K562 (cell line): ENCODE data around the gene UBE2E3. TPM values are rescaled to one million over a fixed set of nuclear protein-coding genes. Genes with fewer than 3 reads are reported as not detected.

ENCODE experiments used
- ATAC-seq: fragments of 200-7000 bp; cut with Tn5 transposase; 3 replicates; pipeline ENCODE4 v1.9.1; 2020; ENCODE audit warnings: moderate library complexity
- Bru-seq: library from RNA; stranded (reverse); fragments of 400-500 nt; gene quantifications from one replicate; lab custom pipeline; 2021; lab: Mats Ljungman, UMichigan
- BruChase-seq, 2 experiments: library from RNA; stranded (reverse); fragments of 400-500 nt; gene quantifications; one replicate each; lab custom pipeline; 2021; lab: Mats Ljungman, UMichigan
- BruUV-seq: library from RNA; stranded (reverse); fragments of 400-500 nt; replicated peaks from 2 replicates; lab custom pipeline; 2021; lab: Mats Ljungman, UMichigan
- CTCF ChIA-PET: fragments of 300-600 bp; formaldehyde crosslinking; extraction: SDS; loops from one replicate; lab custom pipeline; 2021; ENCODE audit warnings: low intra/inter-chr PET ratio; lab: Yijun Ruan, JAX
- POLR2A ChIA-PET: fragments of 300-600, 350-650 bp; sonication (Branson Sonifier 250); formaldehyde crosslinking; extraction: SDS; loops from one replicate; lab custom pipeline; 2021; ENCODE audit warnings: antibody characterized with exemption, inconsistent platforms; lab: Yijun Ruan, JAX
- DNase-seq, 4 experiments: peaks; one replicate each; pipeline versions ENCODE4 v3.0.0 to v3.0.0-alpha.2; 2011 to 2018; ENCODE audit warnings: low spot score in 3 of 4, mixed read lengths in 3 of 4; ENCODE audit errors: extremely low read depth in 1 of 4
- FAIRE-seq: peaks from 2 replicates; lab custom pipeline; 2011; peaks lifted over from hg19 to GRCh38; lab: Jason Lieb, UNC
- H2AFZ ChIP-seq: 2 replicates; pipeline ENCODE4 v1.6.0; 2011; ENCODE audit warnings: low read depth, low read length, control low read depth, inconsistent platforms
- H3K27ac ChIP-seq: fragments of 200-600 bp; 3 replicates; pipeline ENCODE4 v1.8.0; 2011; ENCODE audit warnings: low read depth, mild to moderate bottlenecking, control low read depth, inconsistent platforms, low read length, moderate library complexity, mixed read lengths; ENCODE audit errors: extremely low read depth
- H3K27me3 ChIP-seq, 2 experiments: fragments of 300-600 bp in 1 of 2; 2 replicates in 1 of 2; 3 replicates in 1 of 2; pipeline versions ENCODE4 v1.6.0 to v1.8.0; 2011; ENCODE audit warnings: inconsistent platforms in 2 of 2, low read length in 2 of 2, mild to moderate bottlenecking in 1 of 2, mixed read lengths in 1 of 2, moderate library complexity in 1 of 2; ENCODE audit not compliant: control insufficient read depth in 2 of 2, insufficient read depth in 2 of 2
- H3K36me3 ChIP-seq: fragments of 300-600 bp; 3 replicates; pipeline ENCODE4 v1.8.0; 2011; ENCODE audit warnings: mild to moderate bottlenecking, low read length, inconsistent platforms; ENCODE audit not compliant: control insufficient read depth, insufficient read depth
- H3K4me1 ChIP-seq, 2 experiments: fragments of 200-600 bp in 1 of 2; replicated peaks in 1 of 2; 2 replicates in 1 of 2; 3 replicates in 1 of 2; pipeline versions ENCODE4 v1.5.1 to v1.8.0; 2011; ENCODE audit warnings: inconsistent platforms in 2 of 2, low read length in 2 of 2, mild to moderate bottlenecking in 1 of 2, mixed read lengths in 1 of 2, moderate library complexity in 1 of 2; ENCODE audit not compliant: control insufficient read depth in 2 of 2, insufficient read depth in 2 of 2
- H3K4me2 ChIP-seq: 2 replicates; pipeline ENCODE4 v1.6.1; 2011; ENCODE audit warnings: low read length, control low read depth, inconsistent platforms, mixed read lengths; ENCODE audit not compliant: insufficient read depth
- H3K4me3 ChIP-seq: fragments of 200-600 bp; sonication (generic), shearing (Covaris generic); 2 replicates; pipeline ENCODE4 v1.5.1; 2016; ENCODE audit warnings: control low read depth, inconsistent platforms
- H3K79me2 ChIP-seq: fragments of 200-600 bp; 3 replicates; pipeline ENCODE4 v1.8.0; 2011; ENCODE audit warnings: low read length, inconsistent platforms; ENCODE audit not compliant: control insufficient read depth, insufficient read depth
- H3K9ac ChIP-seq, 2 experiments: 2 replicates each; pipeline versions ENCODE4 v1.6.0 to v1.6.1; 2011; ENCODE audit warnings: low read depth in 2 of 2, low read length in 2 of 2, control low read depth in 1 of 2, inconsistent platforms in 1 of 2, mild to moderate bottlenecking in 1 of 2, mixed read lengths in 1 of 2; ENCODE audit not compliant: insufficient read depth in 1 of 2
- H3K9me1 ChIP-seq: one replicate; pipeline ENCODE4 v1.6.0; 2011; ENCODE audit warnings: inconsistent platforms, mild to moderate bottlenecking, low read length, moderate library complexity; ENCODE audit not compliant: control insufficient read depth, insufficient read depth
- H3K9me3 ChIP-seq: replicated peaks from 2 replicates; pipeline ENCODE4 v1.5.1; 2011; ENCODE audit warnings: low read depth, low read length, inconsistent platforms; ENCODE audit not compliant: control insufficient read depth, insufficient read depth
- H4K20me1 ChIP-seq: replicated peaks from 2 replicates; pipeline ENCODE4 v1.6.1; 2011; ENCODE audit warnings: low read length, inconsistent platforms, mixed read lengths; ENCODE audit not compliant: control insufficient read depth, insufficient read depth
- ARID4B ChIP-seq: sonication (generic); formaldehyde crosslinking; IDR thresholded peaks from 2 replicates; pipeline ENCODE4 v1.8.0; 2022; ENCODE audit warnings: mild to moderate bottlenecking, missing genetic modification reagents
- DNMT1 ChIP-seq: fragments of 450-650 bp; IDR thresholded peaks from 2 replicates; pipeline ENCODE4 v1.6.1; 2016; ENCODE audit warnings: antibody characterized with exemption, mild to moderate bottlenecking
- ETS2 ChIP-seq: IDR thresholded peaks from 2 replicates; pipeline ENCODE4 v1.6.1; 2016; ENCODE audit warnings: borderline replicate concordance, missing genetic modification characterization, mild to moderate bottlenecking, moderate library complexity, missing compliant biosample characterization; ENCODE audit not compliant: poor library complexity, severe bottlenecking
- FIP1L1 ChIP-seq: fragments of 200-400 bp; formaldehyde crosslinking; IDR thresholded peaks from 2 replicates; pipeline ENCODE4 v1.6.1; 2018; ENCODE audit warnings: mild to moderate bottlenecking, low read depth, low read length; ENCODE audit not compliant: poor library complexity, severe bottlenecking
- FOXJ3 ChIP-seq: sonication (generic); formaldehyde crosslinking; IDR thresholded peaks from 2 replicates; pipeline ENCODE4 v1.4.0; 2020; ENCODE audit warnings: mild to moderate bottlenecking, missing genetic modification reagents
- RBM15 ChIP-seq: fragments of 200-400 bp; formaldehyde crosslinking; IDR thresholded peaks from 2 replicates; pipeline ENCODE4 v1.6.1; 2018; ENCODE audit warnings: mild to moderate bottlenecking, low read length, moderate library complexity; ENCODE audit not compliant: insufficient read depth
- STAT5A ChIP-seq: IDR thresholded peaks from 2 replicates; pipeline ENCODE4 v1.6.1; 2012; ENCODE audit warnings: low read length, inconsistent platforms, borderline replicate concordance
- ZC3H8 ChIP-seq: fragments of 450-650 bp; IDR thresholded peaks from 2 replicates; pipeline ENCODE4 v1.6.1; 2017
- ZNF174 ChIP-seq: fragments of 250-450 bp; sonication (Bioruptor Pico); IDR thresholded peaks from 2 replicates; pipeline ENCODE4 v1.4.0; 2020; ENCODE audit warnings: mild to moderate bottlenecking
- ZNF584 ChIP-seq: fragments of 200-800 bp; sonication (Bioruptor generic); IDR thresholded peaks from 2 replicates; pipeline ENCODE4 v1.6.1; 2016; ENCODE audit warnings: low read depth, mild to moderate bottlenecking, missing genetic modification characterization, missing compliant biosample characterization
- ZNF766 ChIP-seq: fragments of 200-800 bp; sonication (Bioruptor generic); conservative IDR thresholded peaks from 2 replicates; pipeline ENCODE4 v1.6.1; 2016; ENCODE audit warnings: missing genetic modification characterization, missing compliant biosample characterization
- WGBS: fragments of 100-300 bp; shearing (Covaris generic); methylation state at CpG from one replicate; pipeline ENCODE4 v1.1.6; 2016; ENCODE audit warnings: low coverage, mixed read lengths; ENCODE audit not compliant: insufficient coverage; ENCODE audit errors: missing lambda C conversion rate; 5-methylcytosine and 5-hydroxymethylcytosine counted together
- in situ Hi-C: fragments of 300-500 bp; cut with MboI; formaldehyde crosslinking; loops from 4 replicates; pipeline ENCODE4 v1.15.0; 2018; ENCODE audit warnings: inconsistent platforms, mixed read lengths
- intact Hi-C: fragments of 100-400 bp; cut with micrococcal nuclease; formaldehyde crosslinking; loops from 2 replicates; pipeline ENCODE4 v1.14.2; 2022
- long read RNA-seq, 3 experiments: library from polyadenylated mRNA in 2 of 3; library from RNA in 1 of 3; unstranded in 2 of 3; stranded (forward) in 1 of 3; transcript quantifications; one replicate each; pipeline ENCODE4 v2.0.0, GENCODE V29; 2019 to 2022
- polyA minus RNA-seq, 3 experiments: library from RNA; depleted of rRNA, polyadenylated mRNA; stranded (reverse); fragments of >200 nt; gene quantifications; 2 replicates each; pipeline ENCODE4 v1.2.3, GENCODE V29; 2011
- polyA plus RNA-seq, 8 experiments: library from polyadenylated mRNA; depleted of rRNA in 4 of 8; stranded (reverse) in 5 of 8; unstranded in 3 of 8; fragments of >200 nt; fragmentation: Nextera tagmentation in 2 of 8; fragmentation: Illumina TruSeq in 1 of 8; extraction: Ambion mirVana in 2 of 8; extraction: Trizol in 1 of 8; gene quantifications; 2 replicates each; pipeline versions ENCODE4 v1.2.1 to v1.2.3, GENCODE V29; 2011 to 2014; ENCODE audit warnings: inconsistent platforms in 1 of 8, missing spikeins in 1 of 8
- total RNA-seq, 7 experiments: library from RNA; depleted of rRNA in 6 of 7; stranded (reverse); fragments of >200 nt in 6 of 7; fragmentation: Illumina TruSeq in 2 of 7; extraction: Trizol in 2 of 7; gene quantifications; 2 replicates each; pipeline versions ENCODE4 v1.2.1 to v1.2.3, GENCODE V29; 2011 to 2021; ENCODE audit warnings: low replicate concordance in 1 of 7

UBE2E3 gene
- total RNA-seq (2011; cell fraction: chromatin; rRNA removed; ENCODE audit: low replicate concordance) = 18.2 and 24.0 TPM in 2 replicates
- 10.8 and 15.1 TPM in 2 replicates for total RNA-seq (2011; cell fraction: nucleolus; rRNA removed)
- total RNA-seq (2011; cell fraction: nucleoplasm; rRNA removed) = 16.6 and 32.3 TPM in 2 replicates
- total RNA-seq (2014; rRNA removed) (58.2 and 81.2 TPM in 2 replicates), total RNA-seq (2014; rRNA removed; fragmentation: Illumina TruSeq; extraction: Trizol) (70.4 and 81.0 TPM in 2 replicates), total RNA-seq (2015; rRNA removed; fragmentation: Illumina TruSeq; extraction: Trizol) (67.4 and 69.6 TPM in 2 replicates), total RNA-seq (2021) (74.3 and 78.0 TPM in 2 replicates), polyA plus RNA-seq (2011; rRNA removed) (101 and 129 TPM in 2 replicates), polyA plus RNA-seq (2014; fragmentation: Illumina TruSeq; extraction: Trizol) (141 and 173 TPM in 2 replicates), polyA plus RNA-seq (2014; fragmentation: Nextera tagmentation; extraction: Ambion mirVana) (10 to 100 TPM; 84.8 to 97.1 TPM), polyA plus RNA-seq (2014; rRNA removed) (61.4 and 82.4 TPM in 2 replicates), polyA minus RNA-seq (2011; rRNA and poly(A)+ RNA removed) (40.5 and 50.1 TPM in 2 replicates), Bru-seq, nascent RNA (percentile 88 among the genes with signal in this experiment), BruChase-seq, experiment 1, labeled RNA remaining after a 2-hour chase (percentile 92 among the genes with signal in this experiment), BruChase-seq, experiment 2, labeled RNA remaining after a 6-hour chase (percentile 89 among the genes with signal in this experiment)
- polyA plus RNA-seq (2011; cell fraction: cytosol; rRNA removed) = 87.9 and 120 TPM in 2 replicates
- polyA plus RNA-seq (2011; cell fraction: nucleus; rRNA removed) = 55.8 and 84.4 TPM in 2 replicates
- 74.1 and 79.5 TPM in 2 replicates for polyA plus RNA-seq (2012)
- 28.4 and 29.7 TPM in 2 replicates for polyA minus RNA-seq (2011; cell fraction: cytosol; rRNA and poly(A)+ RNA removed)
- 27.9 and 66.4 TPM in 2 replicates for polyA minus RNA-seq (2011; cell fraction: nucleus; rRNA and poly(A)+ RNA removed)
- long read RNA-seq, experiment 1, transcript UBE2E3-202 (6 exons, 1,570 nt) = major isoform, 151 of 263 reads
- long read RNA-seq, experiment 1, partial matches to known transcripts = 75 of 263 reads
- long read RNA-seq, experiment 1, other reads (novel, unspliced or antisense) = 33 of 263 reads
- long read RNA-seq, experiment 2, transcript UBE2E3-202 (6 exons, 1,570 nt) = major isoform, 102 of 160 reads
- long read RNA-seq, experiment 2, partial matches to known transcripts = 32 of 160 reads
- long read RNA-seq, experiment 2, other reads (novel, unspliced or antisense) = 24 of 160 reads
- long read RNA-seq, experiment 3, transcript UBE2E3-202 (6 exons, 1,570 nt) = major isoform, 63 of 91 reads
- long read RNA-seq, experiment 3, partial matches to known transcripts = 16 of 91 reads
- long read RNA-seq, experiment 3, other reads (novel, unspliced or antisense) = 10 of 91 reads

- in situ Hi-C loops = no loop called here
- CTCF ChIA-PET = interaction anchor here (0.7 kb wide), 1 partner anchor 49 kb away, joined by 3 read pairs; no protein-coding TSS in a partner anchor
- Histone ChIP-seq H3K4me1 (peaks cover 8 to 25% of the 10 kb centered on the region in 2 experiments; a peak in 4 of 5 replicates), H3K4me2 (peak within 1 kb of the TSS; percentile 75), H3K27ac (peak within 1 kb of the TSS; percentile 78), H3K36me3 (peaks cover 25% of the 10 kb centered on the region), H4K20me1 (no peaks in the 10 kb centered on the region), H3K79me2 (peaks cover 42% of the 10 kb centered on the region), H2AFZ (peak within 1 kb of the TSS; percentile 79), H3K9me3 (no peaks in the 10 kb centered on the region), H3K27me3 (no peaks in the 10 kb centered on the region), H3K9ac (peak within 1 kb of the TSS; percentile 81 to 95), H3K4me3 (peak within 1 kb of the TSS; percentile 53), H3K9me1 (no peaks in the 10 kb centered on the region)
- POLR2A ChIA-PET = interaction anchor here (0.6 to 4.4 kb wide), 16 partner anchors 9 to 1061 kb away, joined by 3 to 38 read pairs (median 4); no protein-coding TSS in a partner anchor
- intact Hi-C loops = loop anchor here (5.0 to 10.0 kb wide), 3 partner anchors 288 to 914 kb away; partner anchors contain the start of gene ITPRID2
- peak; percentile 89 to 94 (median 92) for DNase-seq
- ATAC-seq = peak; percentile 68
- BruUV-seq = no TSS peak
- FAIRE-seq = no peak
- 1% methylated on average over 22 of the region's 106 CpGs for WGBS
- TF ChIP-seq ETS2 (tag) (no peak), RBM15 (no peak), STAT5A (no peak), DNMT1 (no peak), ARID4B (CRISPR knock-in tag) (no peak), ZNF766 (CRISPR knock-in tag) (peak; percentile 99), ZC3H8 (no peak), ZNF174 (CRISPR knock-in tag) (no peak), FOXJ3 (CRISPR knock-in tag) (no peak), ZNF584 (CRISPR knock-in tag) (peak; percentile 95), FIP1L1 (peak; percentile 49)
Measured at GRCh38 chr2:180980106-180980942, at the start of gene UBE2E3. Gene UBE2E3, plus strand, starts transcription at chr2:180980605. Its CDS starts 1,438 bp downstream, at chr2:180982043.
